ENCODE results near the gene C1QL2.
A peak's percentile ranks its signal among the peaks of the same experiment; 100 is the strongest.

The C1QL2 gene

DNA sequence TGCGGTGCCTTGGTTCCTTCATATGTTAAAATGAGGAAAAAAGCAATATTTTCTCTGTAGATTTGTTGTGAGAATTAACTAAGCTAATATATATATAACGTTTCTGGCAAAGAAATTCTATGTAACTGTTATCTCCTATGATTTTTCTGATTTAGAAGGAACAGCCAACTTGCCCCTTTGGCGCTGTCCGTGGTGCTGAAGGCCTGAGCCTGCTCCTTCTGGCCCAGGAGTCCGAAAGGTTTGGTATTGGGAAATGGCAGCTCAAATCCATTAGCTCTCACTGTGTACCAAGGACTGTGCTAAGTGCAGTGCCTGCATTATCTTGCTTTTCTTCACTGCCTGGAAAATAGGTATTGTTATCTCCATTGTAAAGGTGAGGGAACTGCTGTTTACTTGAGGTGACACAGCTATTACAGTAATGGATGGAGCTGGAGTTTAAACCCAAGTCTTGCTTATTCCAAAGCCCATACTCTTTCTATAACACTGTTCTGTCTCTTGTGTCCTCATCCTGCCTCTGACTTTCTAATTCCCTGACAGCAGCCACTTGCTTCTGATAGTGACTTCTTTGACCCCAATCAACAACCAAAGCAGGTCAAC lies 52.2 kb downstream of the C1QL2 start:
- peak; percentile 50 for DNase-seq (ENCODE audit: low read depth)

All from EH (cell line).